Neuronal stem cell (in vitro differentiated cells): ENCODE results near the gene LCE2C.
"Not testable (repeated sequence)": the region's sequence is repeated elsewhere in the genome, so short reads cannot be mapped to it uniquely, and the experiment has no call there.

Experiments used
- DNase-seq: peaks from one replicate; pipeline ENCODE4 v3.0.0-alpha.2; 2013; ENCODE audit warnings: low spot score
- H2AFZ ChIP-seq: one replicate; pipeline ENCODE4 v1.6.1; 2013; ENCODE audit warnings: mild to moderate bottlenecking, low read length, inconsistent platforms
- H2AK5ac ChIP-seq: 2 replicates; pipeline ENCODE4 v1.6.1; 2013; ENCODE audit warnings: low read depth, mild to moderate bottlenecking, inconsistent platforms, low read length, moderate library complexity, mixed read lengths
- H2BK120ac ChIP-seq: 2 replicates; pipeline ENCODE4 v1.6.1; 2013; ENCODE audit warnings: low read depth, mild to moderate bottlenecking, inconsistent platforms, low read length, moderate library complexity, mixed read lengths
- H2BK12ac ChIP-seq: one replicate; pipeline ENCODE4 v1.6.1; 2013; ENCODE audit warnings: low read length, inconsistent platforms
- H2BK15ac ChIP-seq: 2 replicates; pipeline ENCODE4 v1.6.1; 2013; ENCODE audit warnings: mild to moderate bottlenecking, low read length, inconsistent platforms, mixed read lengths
- H2BK5ac ChIP-seq: one replicate; pipeline ENCODE4 v1.6.1; 2013; ENCODE audit warnings: inconsistent platforms, mild to moderate bottlenecking, low read length, moderate library complexity
- H3K14ac ChIP-seq: one replicate; pipeline ENCODE4 v1.6.1; 2013; ENCODE audit warnings: low read length, inconsistent platforms
- H3K18ac ChIP-seq: 2 replicates; pipeline ENCODE4 v1.6.1; 2013; ENCODE audit warnings: low read length, inconsistent platforms
- H3K23ac ChIP-seq: 2 replicates; pipeline ENCODE4 v1.6.1; 2013; ENCODE audit warnings: low read depth, mild to moderate bottlenecking, mixed read lengths, low read length, inconsistent platforms; ENCODE audit not compliant: poor library complexity
- H3K27ac ChIP-seq: replicated peaks from 3 replicates; pipeline ENCODE4 v1.5.1; 2013; ENCODE audit warnings: low read length, inconsistent platforms
- H3K27me3 ChIP-seq, 3 experiments: 2 replicates each; pipeline ENCODE4 v1.6.1; 2013; ENCODE audit warnings: low read length in 3 of 3, mild to moderate bottlenecking in 2 of 3, inconsistent platforms in 1 of 3, low read depth in 1 of 3, mixed read lengths in 1 of 3, moderate library complexity in 1 of 3; ENCODE audit not compliant: control insufficient read depth in 3 of 3, insufficient read depth in 3 of 3
- H3K36me3 ChIP-seq, 2 donors: replicated peaks in 1 of 2; 2 replicates each; pipeline ENCODE4 v1.6.1; 2013; ENCODE audit warnings: low read length in 2 of 2; ENCODE audit not compliant: control insufficient read depth in 2 of 2, insufficient read depth in 2 of 2
- H3K4ac ChIP-seq: 2 replicates; pipeline ENCODE4 v1.6.1; 2013; ENCODE audit warnings: inconsistent platforms, mild to moderate bottlenecking, low read length, moderate library complexity
- H3K4me1 ChIP-seq, 2 donors: 1 replicate in 1 of 2; 2 replicates in 1 of 2; pipeline ENCODE4 v1.6.1; 2013; ENCODE audit warnings: low read length in 2 of 2, low read depth in 1 of 2; ENCODE audit not compliant: control insufficient read depth in 2 of 2, insufficient read depth in 1 of 2
- H3K4me2 ChIP-seq: one replicate; pipeline ENCODE4 v1.6.1; 2013; ENCODE audit warnings: mild to moderate bottlenecking, low read length, inconsistent platforms; ENCODE audit not compliant: insufficient read depth, poor library complexity, severe bottlenecking
- H3K4me3 ChIP-seq, 2 donors: 2 replicates each; pipeline ENCODE4 v1.5.1; 2013; ENCODE audit warnings: low read length in 2 of 2, mild to moderate bottlenecking in 2 of 2, inconsistent platforms in 1 of 2, moderate library complexity in 1 of 2
- H3K79me1 ChIP-seq: one replicate; pipeline ENCODE4 v1.6.1; 2013; ENCODE audit warnings: low read depth, mild to moderate bottlenecking, inconsistent platforms, low read length, moderate library complexity
- H3K9ac ChIP-seq: one replicate; pipeline ENCODE4 v1.6.1; 2013; ENCODE audit warnings: mild to moderate bottlenecking, low read depth, low read length, inconsistent platforms; ENCODE audit not compliant: poor library complexity
- H3K9me3 ChIP-seq, 2 donors: replicated peaks in 1 of 2; 2 replicates each; pipeline versions ENCODE3 to v1.6.1; 2013; ENCODE audit warnings: low read length in 2 of 2, mild to moderate bottlenecking in 2 of 2, inconsistent platforms in 1 of 2, low read depth in 1 of 2, mixed read lengths in 1 of 2, moderate library complexity in 1 of 2; ENCODE audit not compliant: control insufficient read depth in 2 of 2, insufficient read depth in 1 of 2
- H4K8ac ChIP-seq: one replicate; pipeline ENCODE4 v1.6.1; 2013; ENCODE audit warnings: low read depth, mild to moderate bottlenecking, inconsistent platforms, low read length, moderate library complexity
- H4K91ac ChIP-seq: one replicate; pipeline ENCODE4 v1.6.1; 2013; ENCODE audit warnings: low read length, low read depth, mild to moderate bottlenecking, inconsistent platforms; ENCODE audit not compliant: poor library complexity
- WGBS, 2 donors: extraction: QIAGEN DNeasy Blood & Tissue Kit; methylation state at CpG; one replicate each; pipeline ENCODE4 v1.1.7; 2013; ENCODE audit warnings: missing lambda C conversion rate in 2 of 2, mixed read lengths in 1 of 2; ENCODE audit not compliant: insufficient read length in 2 of 2, insufficient replicate concordance in 1 of 2; ENCODE audit errors: extremely low coverage in 2 of 2; 5-methylcytosine and 5-hydroxymethylcytosine counted together

The LCE2C gene

GRCh38 chr1:152681616-152682015 is 6.5 kb downstream of the LCE2C start:
- Histone ChIP-seq H3K14ac (no peak overlapping the region), H3K18ac (no peak overlapping the region), H2AK5ac (no peak overlapping the region), H3K4me1 (no peaks in the 10 kb centered on the region), H4K8ac (no peak overlapping the region), H2BK12ac (no peak overlapping the region), H2BK5ac (no peak overlapping the region), H3K27me3 (peaks cover 0 to 6% (median 0%) of the 10 kb centered on the region in 3 experiments), H3K9me3 (peaks cover 0 to 15% of the 10 kb centered on the region in 2 donors), H3K4ac (no peak overlapping the region), H2BK15ac (no peak overlapping the region), H2BK120ac (no peak overlapping the region), H3K4me3 (no peak overlapping the region), H2AFZ (no peak overlapping the region), H3K27ac (no peak overlapping the region), H3K4me2 (no peak overlapping the region), H3K23ac (no peak overlapping the region), H3K9ac (no peak overlapping the region), H4K91ac (no peak overlapping the region), H3K36me3 (no peaks in the 10 kb centered on the region), H3K79me1 (no peaks in the 10 kb centered on the region)
- no CpG with 5 or more reads among the region's 2 CpGs for WGBS, 2 donors
- no peak for DNase-seq

GRCh38 chr1:152683846-152684245 is 8.8 kb downstream of the LCE2C start:
- Histone ChIP-seq H3K18ac (no peak overlapping the region), H3K9me3 (peaks cover 0 to 12% of the 10 kb centered on the region in 2 donors), H4K91ac (no peak overlapping the region), H3K4me3 (no peak overlapping the region), H3K27me3 (peaks cover 0 to under 1% (median 0%) of the 10 kb centered on the region in 3 experiments), H3K36me3 (no peaks in the 10 kb centered on the region), H3K27ac (no peak overlapping the region), H2AK5ac (no peak overlapping the region), H3K4me1 (no peaks in the 10 kb centered on the region), H3K4me2 (no peak overlapping the region), H2BK5ac (no peak overlapping the region), H2BK120ac (no peak overlapping the region), H3K14ac (no peak overlapping the region), H3K23ac (no peak overlapping the region), H4K8ac (no peak overlapping the region), H3K9ac (no peak overlapping the region), H2AFZ (no peak overlapping the region), H2BK15ac (no peak overlapping the region), H3K4ac (no peak overlapping the region), H3K79me1 (no peaks in the 10 kb centered on the region), H2BK12ac (no peak overlapping the region)
- DNase-seq, result no peak

GRCh38 chr1:152685823-152686222 is 10.7 kb downstream of the LCE2C start, which contains the start of gene LCE2B:
Gene LCE2B, plus strand, starts transcription at chr1:152686123. Its CDS starts 721 bp downstream, at chr1:152686844.
- H2BK5ac ChIP-seq, H3K4me2 ChIP-seq, DNase-seq, H3K4me3 ChIP-seq, H4K91ac ChIP-seq, H2BK15ac ChIP-seq, H3K27ac ChIP-seq, H3K18ac ChIP-seq, H4K8ac ChIP-seq, H3K4ac ChIP-seq, H3K79me1 ChIP-seq, H3K36me3 ChIP-seq, H2BK12ac ChIP-seq, H2AFZ ChIP-seq, H3K27me3 ChIP-seq, H3K9me3 ChIP-seq, H2AK5ac ChIP-seq, H3K9ac ChIP-seq, H3K14ac ChIP-seq, H3K23ac ChIP-seq, H3K4me1 ChIP-seq, H2BK120ac ChIP-seq: not testable (repeated sequence)
- no CpG with 5 or more reads among the region's 4 CpGs for WGBS, 2 donors

DNA sequence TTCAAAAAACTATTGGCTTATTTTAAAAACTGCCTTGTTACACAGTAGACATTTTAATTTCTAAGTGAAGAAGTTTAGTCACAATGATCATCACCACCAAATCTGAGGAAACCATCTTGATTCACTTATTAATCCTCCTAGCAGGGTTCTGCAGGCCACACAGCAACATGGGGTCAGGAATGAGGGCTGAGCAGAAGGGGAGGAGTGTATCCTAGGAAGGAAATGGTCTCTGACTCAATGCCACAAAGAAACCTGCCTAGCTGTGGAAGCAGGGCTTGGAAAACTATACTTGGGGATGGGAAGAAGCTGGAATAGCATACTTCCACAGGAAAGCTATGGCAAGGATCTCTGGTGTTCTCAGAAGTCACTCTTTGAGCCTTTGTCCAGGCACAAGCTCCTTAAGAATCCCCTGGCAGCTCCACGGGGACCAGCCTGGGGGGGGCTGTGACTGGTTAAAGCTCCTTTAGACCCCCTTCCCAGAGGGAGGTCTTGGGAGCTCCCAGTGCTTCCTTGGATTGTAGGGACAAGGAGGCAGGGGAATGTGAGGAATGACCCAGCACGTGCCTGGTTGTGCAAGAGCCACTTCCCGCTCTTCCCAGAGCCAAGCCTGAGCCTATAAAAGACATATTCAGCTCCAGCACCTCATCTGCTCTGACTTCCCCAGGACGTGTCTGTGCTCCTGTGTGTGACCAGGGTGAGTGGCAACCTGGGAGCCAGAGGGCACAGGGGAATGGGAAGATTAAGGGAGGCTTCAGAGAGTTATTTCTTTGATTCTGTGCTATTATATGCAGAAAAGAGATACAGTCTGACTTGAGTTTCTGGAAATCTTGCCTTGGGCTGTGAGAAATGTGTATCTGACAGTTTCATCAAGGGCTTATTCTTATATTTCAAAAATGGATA is 22.9 kb downstream of the LCE2C start, which contains the start of gene LCE2A:
LCE2A (plus strand) TSS at position 645 of the 900 bp plus-strand sequence. CDS start 557 bp downstream, outside the sequence.
- Histone ChIP-seq H3K23ac (no peak within 1 kb of the TSS), H3K4me2 (no peak within 1 kb of the TSS), H2AFZ (no peak within 1 kb of the TSS), H3K4me1 (no peaks in the 10 kb centered on the region), H3K4me3 (no peak within 1 kb of the TSS), H3K9me3 (peaks cover 0 to 13% of the 10 kb centered on the region in 2 donors), H4K8ac (no peak within 1 kb of the TSS), H3K4ac (no peak within 1 kb of the TSS), H3K27ac (no peak within 1 kb of the TSS), H2BK12ac (no peak within 1 kb of the TSS), H3K27me3 (no peaks in the 10 kb centered on the region), H3K14ac (no peak within 1 kb of the TSS), H3K36me3 (no peaks in the 10 kb centered on the region), H3K9ac (no peak within 1 kb of the TSS), H2BK120ac (no peak within 1 kb of the TSS), H3K18ac (no peak within 1 kb of the TSS), H2BK5ac (no peak within 1 kb of the TSS), H3K79me1 (no peaks in the 10 kb centered on the region), H2BK15ac (no peak within 1 kb of the TSS), H2AK5ac (no peak within 1 kb of the TSS), H4K91ac (no peak within 1 kb of the TSS)
- DNase-seq, result no peak
- WGBS, 2 donors, result no CpG with 5 or more reads among the region's 4 CpGs
